Measurements from ENCODE around the gene ARL3.
A peak's percentile ranks its signal among the peaks of the same experiment; 100 is the strongest.
"Not testable (repeated sequence)": the region's sequence is repeated elsewhere in the genome, so short reads cannot be mapped to it uniquely, and the experiment has no call there.

The ARL3 gene

GRCh38 chr10:102673236-102673818, 40.9 kb downstream of the ARL3 start:
- DNase-seq (ENCODE audit: low read depth in 2 of 2): no peak

DNA sequence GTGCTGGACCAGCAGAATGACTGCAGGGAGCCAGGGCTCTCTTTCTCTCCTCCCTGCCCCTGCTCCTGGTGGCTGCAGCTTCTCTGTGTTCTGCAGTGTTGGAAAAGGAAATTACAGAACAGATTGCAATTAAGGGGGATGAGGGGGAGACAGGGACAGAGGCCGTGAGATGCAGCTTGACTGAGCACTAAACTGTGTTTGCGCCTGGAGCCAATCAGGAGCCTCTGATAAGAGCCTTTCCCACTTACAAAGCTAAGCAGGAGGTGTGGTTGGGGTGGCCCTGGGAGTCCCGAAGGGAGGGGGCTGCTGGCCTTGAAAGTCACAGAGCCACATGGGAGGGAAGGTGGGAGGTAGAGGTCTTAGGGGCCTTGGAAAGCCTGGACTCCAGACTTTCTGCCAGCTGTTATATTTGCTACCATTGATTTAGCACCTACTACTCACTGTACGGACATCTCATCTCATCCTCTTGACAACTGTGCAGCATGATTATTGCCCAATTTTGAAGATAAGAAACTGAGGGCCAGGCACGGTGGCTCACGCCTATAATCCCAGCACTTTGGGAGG, 43.2 kb downstream of the ARL3 start:
- no peak for DNase-seq (ENCODE audit: low read depth in 2 of 2)

DNA sequence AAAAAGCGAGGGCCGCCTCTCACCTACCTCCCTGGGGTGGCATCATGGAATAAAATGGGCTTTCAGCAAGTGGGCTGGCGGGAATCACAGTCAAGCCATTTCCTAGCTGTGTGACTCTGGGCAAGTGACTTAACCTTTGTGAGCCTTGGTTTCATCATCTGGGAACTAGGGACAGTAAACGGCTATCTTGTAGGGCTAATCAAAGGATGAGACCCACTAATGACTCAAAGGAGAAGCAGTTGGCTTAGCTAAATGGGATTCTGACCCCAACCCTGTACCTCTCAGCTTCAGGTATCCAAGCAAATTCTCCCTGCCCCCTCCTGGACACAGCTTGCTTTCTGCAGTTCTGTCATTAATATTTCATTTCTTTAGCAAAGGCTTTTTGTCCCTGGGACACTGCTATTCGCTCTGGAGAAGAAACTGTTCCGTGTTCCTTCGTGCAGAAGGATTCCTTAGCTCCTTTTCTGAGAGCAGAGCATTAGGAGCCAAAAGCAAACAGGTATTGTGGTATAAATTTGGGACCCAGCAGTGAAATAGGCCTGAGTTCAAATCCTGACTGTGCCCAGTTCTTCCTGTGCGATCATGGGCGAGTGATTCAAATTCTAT, 44.0 kb downstream of the ARL3 start:
- no peak for DNase-seq (ENCODE audit: low read depth in 2 of 2)

DNA sequence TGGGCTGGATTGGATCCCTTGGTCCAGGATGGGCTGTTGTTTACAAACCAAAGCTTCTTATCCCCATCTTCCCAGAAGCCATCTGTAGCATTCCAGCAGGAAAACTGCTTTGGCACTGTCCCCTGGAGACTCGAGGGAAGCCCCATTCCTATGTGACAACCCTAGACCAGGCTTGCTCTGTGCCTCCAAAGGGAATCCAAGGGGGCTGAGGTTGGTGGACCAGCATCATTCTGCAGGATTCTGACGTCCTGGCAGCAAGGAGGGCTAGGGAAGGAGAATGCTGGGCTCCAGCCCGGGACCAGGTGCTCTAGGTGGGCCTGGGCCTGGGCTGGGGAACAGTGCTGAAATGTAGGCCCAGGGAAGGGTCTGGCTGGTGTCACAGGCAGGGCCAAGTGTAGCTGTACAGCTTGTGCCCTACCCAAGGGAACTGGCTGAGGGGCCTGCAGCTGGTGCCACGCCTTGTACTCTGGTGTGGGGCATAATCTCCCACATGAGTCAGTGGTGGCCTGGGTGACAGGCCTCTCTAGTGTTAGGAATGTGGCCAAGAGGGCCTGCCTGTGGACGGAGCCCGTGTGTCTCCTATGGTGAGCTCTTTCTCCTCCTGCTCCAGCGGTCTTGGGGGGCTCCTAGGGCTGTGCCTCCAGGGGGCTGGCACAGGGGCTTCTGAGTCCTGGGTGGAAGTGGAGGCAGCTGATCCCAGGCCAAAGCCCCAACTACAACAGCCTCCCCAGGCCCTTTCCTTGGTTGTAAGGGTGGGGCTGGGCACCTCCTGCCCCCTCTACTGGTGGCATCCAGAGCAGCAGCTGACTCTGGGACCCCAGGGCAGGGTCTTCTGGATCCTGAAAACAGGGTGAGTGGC, 44.8 kb downstream of the ARL3 start:
- DNase-seq (ENCODE audit: low read depth in 2 of 2): no peak

- no peak for DNase-seq (ENCODE audit: low read depth in 2 of 2)
These were observed 45.7 kb downstream of the ARL3 start for GRCh38 chr10:102668326-102669107.

GRCh38 chr10:102667411-102667810, 46.8 kb downstream of the ARL3 start:
- not testable (repeated sequence) for DNase-seq (ENCODE audit: low read depth in 2 of 2)

GRCh38 chr10:102665904-102666509, 48.2 kb downstream of the ARL3 start:
- DNase-seq (ENCODE audit: low read depth in 2 of 2): no peak

GRCh38 chr10:102661658-102662028, 52.6 kb downstream of the ARL3 start:
- no peak for DNase-seq (ENCODE audit: low read depth in 2 of 2)

DNA sequence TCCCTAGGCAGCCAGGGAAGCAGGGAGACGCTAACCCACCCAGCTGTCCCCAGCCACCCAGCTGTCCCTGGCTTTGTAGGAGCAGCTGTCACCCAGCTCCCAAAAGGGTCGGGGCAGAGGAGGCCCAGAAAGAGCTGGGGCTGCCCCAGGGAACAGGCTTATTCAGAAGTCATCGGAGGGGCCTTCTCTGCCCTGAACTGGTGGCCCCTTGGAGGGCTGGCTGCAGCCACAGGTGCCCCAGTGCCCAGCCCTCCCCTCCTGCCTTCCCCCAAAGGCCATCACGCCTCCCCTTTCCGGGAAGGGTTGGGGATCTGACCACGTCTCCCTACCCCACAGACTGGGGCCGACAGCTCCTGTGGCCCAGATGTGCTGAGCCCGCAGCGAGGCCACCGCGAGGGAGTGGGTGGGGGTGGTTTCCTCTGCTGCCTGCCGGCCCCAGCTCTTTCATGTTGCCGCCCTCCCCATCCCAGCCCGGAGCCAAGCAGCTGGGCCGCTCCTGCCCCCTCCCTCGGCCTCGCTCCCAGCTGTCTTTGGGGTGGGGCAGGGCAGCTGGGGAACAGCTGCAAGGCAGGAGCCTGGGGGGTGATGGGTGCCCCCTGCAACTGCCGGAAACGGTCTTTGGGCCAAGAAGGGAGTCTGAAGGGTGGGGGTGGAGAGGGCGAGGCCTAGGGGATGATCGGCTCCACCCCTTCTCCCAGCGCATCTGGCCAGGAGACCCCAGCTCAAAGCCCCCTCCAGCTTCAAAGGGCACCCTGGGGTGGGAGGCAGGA, 53.1 kb downstream of the ARL3 start:
- peak in 1 of 2 experiments; percentile 35 for DNase-seq (ENCODE audit: low read depth in 2 of 2)

GRCh38 chr10:102658802-102659201, 55.4 kb downstream of the ARL3 start:
- no peak for DNase-seq (ENCODE audit: low read depth in 2 of 2)

DNA sequence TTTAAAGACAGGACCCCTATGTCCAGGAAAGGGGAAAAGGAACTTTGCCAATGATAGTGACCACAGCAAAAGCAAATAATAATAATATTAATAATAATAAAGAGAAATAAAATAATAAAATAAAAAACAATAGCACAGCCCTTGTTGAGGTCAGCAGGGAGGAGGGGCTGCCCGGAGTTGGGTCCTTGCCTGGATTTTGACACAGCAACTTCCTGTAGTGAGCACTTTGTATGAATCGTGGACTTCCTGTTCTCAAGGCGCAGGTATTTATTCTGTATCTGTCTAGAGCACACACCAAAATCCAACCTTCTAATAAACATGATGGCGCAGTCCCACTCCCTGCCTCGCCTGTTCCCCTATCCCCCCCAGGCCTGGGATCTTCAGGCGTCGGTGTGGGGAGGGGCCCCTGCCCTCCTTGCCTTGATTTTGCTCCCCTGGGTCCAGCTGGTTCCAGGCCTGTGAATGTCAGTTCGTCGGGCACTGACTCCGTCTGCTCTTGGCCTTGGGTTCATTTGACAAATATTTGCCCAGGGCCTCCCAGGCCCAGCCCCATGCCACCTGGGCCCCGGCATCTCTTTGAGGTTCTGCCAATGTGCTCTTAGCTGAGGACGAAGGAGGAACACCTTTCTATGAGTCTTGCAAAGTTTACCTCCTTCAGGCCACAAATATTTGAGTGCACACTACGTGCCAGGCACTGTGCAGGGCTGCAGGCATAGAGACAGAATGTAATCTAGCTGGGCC, 56.0 kb downstream of the ARL3 start:
- DNase-seq (ENCODE audit: low read depth in 2 of 2): no peak

- DNase-seq (ENCODE audit: low read depth in 2 of 2): no peak
These were observed 56.7 kb downstream of the ARL3 start for GRCh38 chr10:102657451-102657850.

- DNase-seq (ENCODE audit: low read depth in 2 of 2): no peak
These were observed 57.3 kb downstream of the ARL3 start for GRCh38 chr10:102656791-102657371.

DNA sequence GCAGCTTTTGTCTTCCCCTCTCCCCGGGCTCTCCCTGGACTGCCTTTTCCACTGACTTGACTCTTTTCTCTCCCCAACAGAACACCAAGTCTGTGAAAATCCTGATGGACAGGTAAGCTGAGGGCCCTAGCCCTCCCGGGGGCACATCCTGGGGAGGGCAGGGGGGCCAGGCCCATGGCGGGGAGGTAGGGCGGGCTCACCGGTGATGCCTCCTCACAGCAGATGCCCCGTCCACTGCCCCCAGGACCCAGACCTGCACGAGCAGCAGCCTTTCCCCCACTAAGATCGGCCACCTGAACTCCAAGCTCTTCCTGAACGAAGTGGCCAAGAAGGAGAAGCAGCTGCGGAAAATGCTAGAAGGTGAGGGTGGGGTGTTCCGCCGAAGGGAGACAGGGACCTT, 58.2 kb downstream of the ARL3 start:
- no peak for DNase-seq (ENCODE audit: low read depth in 2 of 2)

DNA sequence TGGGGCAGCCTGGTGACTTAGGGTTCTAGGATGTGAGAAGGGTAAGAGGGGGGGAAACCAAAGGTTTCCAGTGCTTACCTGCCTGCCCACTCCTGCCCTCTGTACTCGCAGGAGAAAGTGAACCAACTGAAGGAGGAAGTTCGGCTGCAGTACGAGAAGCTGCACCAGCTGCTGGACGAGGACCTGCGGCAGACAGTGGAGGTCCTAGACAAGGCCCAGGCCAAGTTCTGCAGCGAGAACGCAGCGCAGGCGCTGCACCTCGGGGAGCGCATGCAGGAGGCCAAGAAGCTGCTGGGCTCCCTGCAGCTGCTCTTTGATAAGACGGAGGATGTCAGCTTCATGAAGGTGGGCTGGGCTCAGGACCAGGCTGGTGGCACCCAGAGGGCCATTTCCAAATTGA, 59.2 kb downstream of the ARL3 start:
- no peak for DNase-seq (ENCODE audit: low read depth in 2 of 2)

- no peak for DNase-seq (ENCODE audit: low read depth in 2 of 2)
These were observed 59.6 kb downstream of the ARL3 start for GRCh38 chr10:102654566-102654965.

- DNase-seq (ENCODE audit: low read depth in 2 of 2): no peak
These were observed 61.1 kb downstream of the ARL3 start for GRCh38 chr10:102653060-102653459.

- no peak for DNase-seq (ENCODE audit: low read depth in 2 of 2)
These were observed 61.9 kb downstream of the ARL3 start for GRCh38 chr10:102652170-102652916.
